HepG2 (cell line): Measurements from ENCODE around the gene FYTTD1. TPM values are rescaled to one million over a fixed set of nuclear protein-coding genes. Genes with fewer than 3 reads are reported as not detected.

Source experiments
- BORCS8-MEF2B ChIP-seq: sonication (generic); formaldehyde crosslinking; IDR thresholded peaks from 2 replicates; pipeline ENCODE4 v1.8.0; 2022; ENCODE audit warnings: mild to moderate bottlenecking, missing genetic modification reagents
- LRRFIP1 ChIP-seq: sonication (generic); formaldehyde crosslinking; conservative IDR thresholded peaks from 2 replicates; pipeline ENCODE4 v1.4.0; 2020; ENCODE audit warnings: missing genetic modification reagents
- MXD3 ChIP-seq: IDR thresholded peaks from 2 replicates; pipeline ENCODE4 v1.6.1; 2016; ENCODE audit warnings: mild to moderate bottlenecking, missing biosample characterization, missing genetic modification reagents
- RELA ChIP-seq: sonication (generic); formaldehyde crosslinking; IDR thresholded peaks from 2 replicates; pipeline ENCODE4 v1.4.0; 2020; ENCODE audit warnings: missing genetic modification reagents
- TFDP1 ChIP-seq: IDR thresholded peaks from 2 replicates; pipeline ENCODE4 v1.6.1; 2016; ENCODE audit warnings: missing compliant biosample characterization, missing genetic modification reagents, borderline replicate concordance
- ZFX ChIP-seq: sonication (generic); formaldehyde crosslinking; IDR thresholded peaks from 2 replicates; pipeline ENCODE4 v1.4.0; 2020; ENCODE audit warnings: mild to moderate bottlenecking, low read depth, missing genetic modification reagents, moderate library complexity
- ZNF441 ChIP-seq: sonication (generic); formaldehyde crosslinking; IDR thresholded peaks from 2 replicates; pipeline ENCODE4 v1.7.0; 2021; ENCODE audit warnings: missing genetic modification reagents, borderline replicate concordance
- polyA plus RNA-seq, 8 experiments: library from polyadenylated mRNA; depleted of rRNA in 3 of 8; stranded (reverse) in 7 of 8; unstranded in 1 of 8; fragments of >200 nt; fragmentation: Illumina TruSeq in 4 of 8; extraction: Trizol in 4 of 8; gene quantifications; 2 replicates each; pipeline versions ENCODE4 v1.2.1 to v1.2.3, GENCODE V29; 2011 to 2016; ENCODE audit warnings: low read depth in 4 of 8, missing spikeins in 1 of 8, mixed read lengths in 1 of 8; ENCODE audit not compliant: insufficient read depth in 1 of 8
- total RNA-seq, 5 experiments: library from RNA; depleted of rRNA; stranded (reverse); fragments of >200 nt; fragmentation: Illumina TruSeq; extraction: Trizol; gene quantifications; 2 replicates each; pipeline ENCODE4 v1.2.3, GENCODE V29; 2016; ENCODE audit warnings: low read depth in 1 of 5
- TF ChIP-seq, protein P1 (sequence below): sonication (generic); formaldehyde crosslinking; IDR thresholded peaks from 2 replicates; pipeline ENCODE4 v1.5.1; 2020; ENCODE audit warnings: mild to moderate bottlenecking, missing genetic modification reagents, moderate library complexity
- TF ChIP-seq, protein P2 (sequence below): sonication (generic); formaldehyde crosslinking; IDR thresholded peaks from 2 replicates; pipeline ENCODE4 v1.4.0; 2020; ENCODE audit warnings: missing genetic modification reagents
- TF ChIP-seq, protein P3 (sequence below): sonication (generic); formaldehyde crosslinking; conservative IDR thresholded peaks from 2 replicates; pipeline ENCODE4 v1.8.0; 2022; ENCODE audit warnings: mild to moderate bottlenecking, moderate library complexity, missing genetic modification reagents

The FYTTD1 gene
- total and polyA plus RNA-seq, 2 of the 13 experiments (the other 11 are each of a cell fraction or from before 2014, with no cell fraction given), result 6.5 to 28.8 TPM

GRCh38 chr3:197736491-197737318 lies 13.0 kb upstream of the FYTTD1 start, which contains the start of gene RUBCN (continued):
- TF ChIP-seq, protein P1, sequence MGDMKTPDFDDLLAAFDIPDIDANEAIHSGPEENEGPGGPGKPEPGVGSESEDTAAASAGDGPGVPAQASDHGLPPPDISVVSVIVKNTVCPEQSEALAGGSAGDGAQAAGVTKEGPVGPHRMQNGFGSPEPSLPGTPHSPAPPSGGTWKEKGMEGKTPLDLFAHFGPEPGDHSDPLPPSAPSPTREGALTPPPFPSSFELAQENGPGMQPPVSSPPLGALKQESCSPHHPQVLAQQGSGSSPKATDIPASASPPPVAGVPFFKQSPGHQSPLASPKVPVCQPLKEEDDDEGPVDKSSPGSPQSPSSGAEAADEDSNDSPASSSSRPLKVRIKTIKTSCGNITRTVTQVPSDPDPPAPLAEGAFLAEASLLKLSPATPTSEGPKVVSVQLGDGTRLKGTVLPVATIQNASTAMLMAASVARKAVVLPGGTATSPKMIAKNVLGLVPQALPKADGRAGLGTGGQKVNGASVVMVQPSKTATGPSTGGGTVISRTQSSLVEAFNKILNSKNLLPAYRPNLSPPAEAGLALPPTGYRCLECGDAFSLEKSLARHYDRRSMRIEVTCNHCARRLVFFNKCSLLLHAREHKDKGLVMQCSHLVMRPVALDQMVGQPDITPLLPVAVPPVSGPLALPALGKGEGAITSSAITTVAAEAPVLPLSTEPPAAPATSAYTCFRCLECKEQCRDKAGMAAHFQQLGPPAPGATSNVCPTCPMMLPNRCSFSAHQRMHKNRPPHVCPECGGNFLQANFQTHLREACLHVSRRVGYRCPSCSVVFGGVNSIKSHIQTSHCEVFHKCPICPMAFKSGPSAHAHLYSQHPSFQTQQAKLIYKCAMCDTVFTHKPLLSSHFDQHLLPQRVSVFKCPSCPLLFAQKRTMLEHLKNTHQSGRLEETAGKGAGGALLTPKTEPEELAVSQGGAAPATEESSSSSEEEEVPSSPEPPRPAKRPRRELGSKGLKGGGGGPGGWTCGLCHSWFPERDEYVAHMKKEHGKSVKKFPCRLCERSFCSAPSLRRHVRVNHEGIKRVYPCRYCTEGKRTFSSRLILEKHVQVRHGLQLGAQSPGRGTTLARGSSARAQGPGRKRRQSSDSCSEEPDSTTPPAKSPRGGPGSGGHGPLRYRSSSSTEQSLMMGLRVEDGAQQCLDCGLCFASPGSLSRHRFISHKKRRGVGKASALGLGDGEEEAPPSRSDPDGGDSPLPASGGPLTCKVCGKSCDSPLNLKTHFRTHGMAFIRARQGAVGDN (CRISPR knock-in tag), result peak; percentile 79
- TF ChIP-seq TFDP1 (CRISPR knock-in tag), result peak; percentile 46; the same call in 1 of the 2 replicates
- TF ChIP-seq, protein P2, sequence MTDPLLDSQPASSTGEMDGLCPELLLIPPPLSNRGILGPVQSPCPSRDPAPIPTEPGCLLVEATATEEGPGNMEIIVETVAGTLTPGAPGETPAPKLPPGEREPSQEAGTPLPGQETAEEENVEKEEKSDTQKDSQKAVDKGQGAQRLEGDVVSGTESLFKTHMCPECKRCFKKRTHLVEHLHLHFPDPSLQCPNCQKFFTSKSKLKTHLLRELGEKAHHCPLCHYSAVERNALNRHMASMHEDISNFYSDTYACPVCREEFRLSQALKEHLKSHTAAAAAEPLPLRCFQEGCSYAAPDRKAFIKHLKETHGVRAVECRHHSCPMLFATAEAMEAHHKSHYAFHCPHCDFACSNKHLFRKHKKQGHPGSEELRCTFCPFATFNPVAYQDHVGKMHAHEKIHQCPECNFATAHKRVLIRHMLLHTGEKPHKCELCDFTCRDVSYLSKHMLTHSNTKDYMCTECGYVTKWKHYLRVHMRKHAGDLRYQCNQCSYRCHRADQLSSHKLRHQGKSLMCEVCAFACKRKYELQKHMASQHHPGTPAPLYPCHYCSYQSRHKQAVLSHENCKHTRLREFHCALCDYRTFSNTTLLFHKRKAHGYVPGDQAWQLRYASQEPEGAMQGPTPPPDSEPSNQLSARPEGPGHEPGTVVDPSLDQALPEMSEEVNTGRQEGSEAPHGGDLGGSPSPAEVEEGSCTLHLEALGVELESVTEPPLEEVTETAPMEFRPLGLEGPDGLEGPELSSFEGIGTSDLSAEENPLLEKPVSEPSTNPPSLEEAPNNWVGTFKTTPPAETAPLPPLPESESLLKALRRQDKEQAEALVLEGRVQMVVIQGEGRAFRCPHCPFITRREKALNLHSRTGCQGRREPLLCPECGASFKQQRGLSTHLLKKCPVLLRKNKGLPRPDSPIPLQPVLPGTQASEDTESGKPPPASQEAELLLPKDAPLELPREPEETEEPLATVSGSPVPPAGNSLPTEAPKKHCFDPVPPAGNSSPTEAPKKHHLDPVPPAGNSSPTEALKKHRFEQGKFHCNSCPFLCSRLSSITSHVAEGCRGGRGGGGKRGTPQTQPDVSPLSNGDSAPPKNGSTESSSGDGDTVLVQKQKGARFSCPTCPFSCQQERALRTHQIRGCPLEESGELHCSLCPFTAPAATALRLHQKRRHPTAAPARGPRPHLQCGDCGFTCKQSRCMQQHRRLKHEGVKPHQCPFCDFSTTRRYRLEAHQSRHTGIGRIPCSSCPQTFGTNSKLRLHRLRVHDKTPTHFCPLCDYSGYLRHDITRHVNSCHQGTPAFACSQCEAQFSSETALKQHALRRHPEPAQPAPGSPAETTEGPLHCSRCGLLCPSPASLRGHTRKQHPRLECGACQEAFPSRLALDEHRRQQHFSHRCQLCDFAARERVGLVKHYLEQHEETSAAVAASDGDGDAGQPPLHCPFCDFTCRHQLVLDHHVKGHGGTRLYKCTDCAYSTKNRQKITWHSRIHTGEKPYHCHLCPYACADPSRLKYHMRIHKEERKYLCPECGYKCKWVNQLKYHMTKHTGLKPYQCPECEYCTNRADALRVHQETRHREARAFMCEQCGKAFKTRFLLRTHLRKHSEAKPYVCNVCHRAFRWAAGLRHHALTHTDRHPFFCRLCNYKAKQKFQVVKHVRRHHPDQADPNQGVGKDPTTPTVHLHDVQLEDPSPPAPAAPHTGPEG (CRISPR knock-in tag), result no peak; the same call in 1 of the 2 replicates
- TF ChIP-seq, protein P3, sequence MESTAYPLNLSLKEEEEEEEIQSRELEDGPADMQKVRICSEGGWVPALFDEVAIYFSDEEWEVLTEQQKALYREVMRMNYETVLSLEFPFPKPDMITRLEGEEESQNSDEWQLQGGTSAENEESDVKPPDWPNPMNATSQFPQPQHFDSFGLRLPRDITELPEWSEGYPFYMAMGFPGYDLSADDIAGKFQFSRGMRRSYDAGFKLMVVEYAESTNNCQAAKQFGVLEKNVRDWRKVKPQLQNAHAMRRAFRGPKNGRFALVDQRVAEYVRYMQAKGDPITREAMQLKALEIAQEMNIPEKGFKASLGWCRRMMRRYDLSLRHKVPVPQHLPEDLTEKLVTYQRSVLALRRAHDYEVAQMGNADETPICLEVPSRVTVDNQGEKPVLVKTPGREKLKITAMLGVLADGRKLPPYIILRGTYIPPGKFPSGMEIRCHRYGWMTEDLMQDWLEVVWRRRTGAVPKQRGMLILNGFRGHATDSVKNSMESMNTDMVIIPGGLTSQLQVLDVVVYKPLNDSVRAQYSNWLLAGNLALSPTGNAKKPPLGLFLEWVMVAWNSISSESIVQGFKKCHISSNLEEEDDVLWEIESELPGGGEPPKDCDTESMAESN (CRISPR knock-in tag), result 0 out of 2 replicates have a peak, but pooled peaks have one; percentile 26
- no peak for TF ChIP-seq LRRFIP1 (CRISPR knock-in tag)
- peak; percentile 69 for TF ChIP-seq ZFX (CRISPR knock-in tag)
- TF ChIP-seq MXD3 (CRISPR knock-in tag), result 0 out of 2 replicates have a peak, but pooled peaks have one; percentile 34
- TF ChIP-seq ZNF441 (CRISPR knock-in tag), result no peak
- TF ChIP-seq BORCS8-MEF2B, result peak; percentile 41; the same call in 1 of the 2 replicates
- no peak for TF ChIP-seq RELA (CRISPR knock-in tag)
